Dermis microvascular lymphatic vessel endothelial cell (primary cell): ENCODE data around the gene MAVS. TPM values are rescaled to one million over a fixed set of nuclear protein-coding genes. Genes with fewer than 3 reads are reported as not detected.
"Not testable (repeated sequence)": the region's sequence is repeated elsewhere in the genome, so short reads cannot be mapped to it uniquely, and the experiment has no call there.

ENCODE experiments used
- DNase-seq, 2 donors: peaks; one replicate each; pipeline versions ENCODE4 v3.0.0 to v3.0.0-alpha.2; 2010; ENCODE audit warnings: low read depth in 2 of 2
- total RNA-seq: library from RNA; depleted of rRNA; stranded (reverse); fragments of >200 nt; gene quantifications from 2 replicates; pipeline ENCODE4 v1.2.1, GENCODE V29; 2014

MAVS gene
- total RNA-seq, 1 donor from 2014 or later, result 14.5 TPM

- no peak for DNase-seq
Measured at GRCh38 chr20:3885715-3886114, 39.1 kb downstream of the MAVS start.

- peak; percentile 11 to 51 for DNase-seq
Measured at GRCh38 chr20:3887876-3888620, 41.4 kb downstream of the MAVS start.

GRCh38 chr20:3888622-3889488, 42.2 kb downstream of the MAVS start, which contains the start of gene PANK2:
Gene PANK2 (plus strand): TSS chr20:3889387.
- DNase-seq, result peak; percentile 96 to 99

GRCh38 chr20:3889489-3890397, 43.1 kb downstream of the MAVS start:
- peak in 1 of 2 donors; percentile 30 for DNase-seq

GRCh38 chr20:3890398-3890751, 43.7 kb downstream of the MAVS start:
- peak in 1 of 2 donors; percentile 52 for DNase-seq

- no peak for DNase-seq
Measured at GRCh38 chr20:3890999-3891929, 44.6 kb downstream of the MAVS start.

GRCh38 chr20:3894796-3895195, 48.2 kb downstream of the MAVS start:
- DNase-seq, result no peak

GRCh38 chr20:3896302-3896701, 49.7 kb downstream of the MAVS start:
- peak in 1 of 2 donors; percentile 40 for DNase-seq

GRCh38 chr20:3896853-3897583, 50.4 kb downstream of the MAVS start:
- no peak for DNase-seq

GRCh38 chr20:3898181-3898580, 51.5 kb downstream of the MAVS start:
- not testable (repeated sequence) for DNase-seq

- no peak for DNase-seq
Measured at GRCh38 chr20:3898639-3899038, 52.0 kb downstream of the MAVS start.

GRCh38 chr20:3900187-3900604, 53.6 kb downstream of the MAVS start:
- DNase-seq, result peak in 1 of 2 donors; percentile 79

GRCh38 chr20:3901028-3901705, 54.5 kb downstream of the MAVS start:
- DNase-seq, result no peak

- no peak for DNase-seq
Measured at GRCh38 chr20:3901706-3902440, 55.2 kb downstream of the MAVS start.

GRCh38 chr20:3902446-3902845, 55.8 kb downstream of the MAVS start:
- DNase-seq, result no peak

GRCh38 chr20:3904224-3904623, 57.6 kb downstream of the MAVS start:
- no peak for DNase-seq

GRCh38 chr20:3904857-3905256, 58.2 kb downstream of the MAVS start:
- no peak for DNase-seq
